ENCODE data around the gene SLC17A3. TPM values are rescaled to one million over a fixed set of nuclear protein-coding genes. Genes with fewer than 3 reads are reported as not detected.

Gene SLC17A3
- total RNA-seq, 1 donor = not detected

DNA sequence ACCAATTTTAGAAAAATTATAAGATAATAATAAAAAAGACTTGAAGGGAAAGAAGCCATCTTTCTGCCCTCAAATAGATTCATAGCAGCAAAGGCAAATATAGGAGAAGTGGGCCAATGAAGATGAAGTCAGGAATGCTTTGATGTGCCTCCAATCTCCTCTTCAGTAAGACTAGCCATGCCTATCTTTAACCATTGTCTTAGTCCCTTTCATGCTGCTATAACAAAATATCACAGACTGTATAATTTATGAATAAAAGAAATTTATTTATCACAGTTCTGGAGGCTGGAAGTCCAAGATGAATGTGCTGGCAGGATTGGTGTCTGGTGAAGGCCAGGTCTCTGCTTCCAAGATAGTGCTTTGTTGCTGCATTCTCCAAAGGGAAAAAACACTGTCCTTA, 18.8 kb upstream of the SLC17A3 start:
- DNase-seq (ENCODE audit: low read depth in 2 of 3, low spot score in 2 of 3) = no peak

GRCh38 chr6:25889877-25890853, 16.1 kb upstream of the SLC17A3 start:
- peak in 2 of 3 donors; percentile 29 to 60 for DNase-seq (ENCODE audit: low read depth in 2 of 3, low spot score in 2 of 3)

- DNase-seq (ENCODE audit: low read depth in 2 of 3, low spot score in 2 of 3) = no peak
Observed at GRCh38 chr6:25888626-25889025, 14.6 kb upstream of the SLC17A3 start.

- DNase-seq (ENCODE audit: low read depth in 2 of 3, low spot score in 2 of 3) = no peak
Observed at GRCh38 chr6:25886066-25886465, 12.0 kb upstream of the SLC17A3 start.

GRCh38 chr6:25883991-25884390, 9.9 kb upstream of the SLC17A3 start:
- no peak for DNase-seq (ENCODE audit: low read depth in 2 of 3, low spot score in 2 of 3)

DNA sequence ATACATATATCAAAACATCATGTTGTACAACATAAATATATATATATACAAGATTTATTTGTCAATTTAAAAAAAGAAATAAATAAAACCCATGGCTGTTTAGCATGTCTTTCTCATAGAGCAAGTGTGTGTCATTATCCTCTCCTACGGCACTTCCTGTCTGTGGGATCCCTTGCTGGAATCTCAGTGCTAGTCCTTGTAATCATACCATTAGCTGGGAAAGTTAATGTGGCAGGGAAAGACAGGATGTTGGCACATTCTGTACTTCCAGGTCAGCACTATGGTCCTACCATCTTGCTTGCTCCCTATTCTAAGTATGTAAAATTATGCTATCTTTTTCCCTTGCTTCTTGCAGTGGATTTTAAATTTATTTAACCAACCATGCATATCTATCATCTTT, 9.5 kb upstream of the SLC17A3 start:
- DNase-seq (ENCODE audit: low read depth in 2 of 3, low spot score in 2 of 3) = no peak

DNA sequence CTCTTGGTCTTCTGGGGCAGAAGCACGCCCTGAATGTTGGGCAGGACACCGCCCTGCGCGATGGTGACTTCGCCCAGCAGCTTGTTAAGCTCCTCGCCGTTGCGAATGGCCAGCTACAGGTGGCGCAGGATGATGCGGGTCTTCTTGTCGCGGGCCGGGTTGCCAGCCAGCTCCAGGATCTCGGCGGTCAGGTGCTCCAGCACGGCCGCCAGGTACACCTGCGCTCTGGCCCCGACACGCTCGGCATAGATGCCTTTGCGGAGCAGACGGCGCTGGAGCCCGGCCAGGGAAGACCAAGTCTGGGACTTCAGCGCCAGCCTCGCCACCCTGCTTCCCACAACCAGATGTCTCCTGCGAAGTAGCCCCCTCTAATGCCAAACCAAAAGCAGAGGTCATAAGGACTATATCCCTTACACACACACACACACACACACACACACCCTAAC, 8.0 kb upstream of the SLC17A3 start:
- DNase-seq (ENCODE audit: low read depth in 2 of 3, low spot score in 2 of 3) = peak in 1 of 3 donors; percentile 83

GRCh38 chr6:25880601-25881000, 6.6 kb upstream of the SLC17A3 start:
- no peak for DNase-seq (ENCODE audit: low read depth in 2 of 3, low spot score in 2 of 3)

- DNase-seq (ENCODE audit: low read depth in 2 of 3, low spot score in 2 of 3) = no peak
Observed at GRCh38 chr6:25878721-25879322, 4.8 kb upstream of the SLC17A3 start.

GRCh38 chr6:25875926-25876602, 2.0 kb upstream of the SLC17A3 start:
- no peak for DNase-seq (ENCODE audit: low read depth in 2 of 3, low spot score in 2 of 3)

GRCh38 chr6:25875563-25875905, 1.5 kb upstream of the SLC17A3 start:
- no peak for DNase-seq (ENCODE audit: low read depth in 2 of 3, low spot score in 2 of 3)

- DNase-seq (ENCODE audit: low read depth in 2 of 3, low spot score in 2 of 3) = no peak
Observed at GRCh38 chr6:25874822-25875562, 949 bp upstream of the SLC17A3 start.

GRCh38 chr6:25872814-25873213, 1.2 kb downstream of the SLC17A3 start:
- no peak for DNase-seq (ENCODE audit: low read depth in 2 of 3, low spot score in 2 of 3)

GRCh38 chr6:25869840-25870239, 4.2 kb downstream of the SLC17A3 start:
- DNase-seq (ENCODE audit: low read depth in 2 of 3, low spot score in 2 of 3) = no peak

DNA sequence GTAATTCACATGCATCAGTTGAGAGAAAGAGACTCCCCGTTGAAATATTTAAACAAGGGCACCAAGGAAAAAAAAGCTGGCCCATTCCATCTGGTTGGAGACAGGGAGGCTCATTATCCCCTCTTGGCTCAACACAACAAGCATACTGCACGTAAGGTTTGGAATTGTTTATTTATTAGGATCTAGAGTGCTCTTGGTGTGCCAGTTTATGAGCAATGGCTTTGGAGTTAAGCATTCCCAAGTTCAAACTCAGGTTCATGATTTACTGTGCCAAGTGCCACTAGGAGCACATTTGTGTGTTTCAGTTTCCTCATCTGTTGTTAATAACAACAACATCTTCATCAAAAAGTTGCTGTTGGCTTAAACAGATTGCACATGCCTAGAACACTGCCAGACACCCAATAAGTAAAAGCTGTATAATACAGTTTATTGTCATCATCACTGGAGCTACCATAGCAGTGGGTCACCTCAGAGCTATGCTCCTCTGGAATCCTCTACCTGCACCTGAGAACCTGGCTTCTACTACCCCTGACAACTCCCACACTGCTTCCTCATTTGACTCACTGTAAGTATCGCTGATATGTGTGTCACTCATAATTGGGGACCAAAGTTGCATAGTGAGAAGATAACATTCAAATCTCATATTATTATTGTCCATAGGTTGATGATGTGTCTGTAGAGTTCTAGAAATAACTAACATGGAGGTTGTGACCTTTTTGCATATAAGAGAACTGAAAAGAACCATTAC, 5.4 kb downstream of the SLC17A3 start:
- no peak for DNase-seq (ENCODE audit: low read depth in 2 of 3, low spot score in 2 of 3)

GRCh38 chr6:25866011-25866410, 8.0 kb downstream of the SLC17A3 start:
- peak in 2 of 3 donors; percentile 27 to 64 for DNase-seq (ENCODE audit: low read depth in 2 of 3, low spot score in 2 of 3)

DNA sequence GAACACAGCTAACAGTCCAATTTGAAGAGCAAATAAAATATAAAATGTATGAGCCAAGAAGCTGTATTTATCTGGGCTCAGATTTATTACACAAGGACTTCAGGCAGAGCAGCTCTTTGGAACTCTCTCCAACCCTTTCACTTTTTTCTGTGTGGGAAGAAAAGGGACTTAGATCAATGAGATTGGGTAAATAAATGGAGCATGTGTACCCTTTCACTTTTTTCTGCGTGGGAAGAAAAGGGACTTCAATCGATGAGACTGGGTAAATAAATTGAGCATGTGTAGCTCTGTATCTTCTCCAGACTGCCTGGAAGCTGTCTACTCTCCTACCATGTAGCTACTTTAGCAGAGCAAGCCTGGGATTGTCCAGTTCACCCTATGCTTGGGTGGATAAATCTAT, 10.7 kb downstream of the SLC17A3 start:
- DNase-seq (ENCODE audit: low read depth in 2 of 3, low spot score in 2 of 3) = no peak

GRCh38 chr6:25862199-25862598, 11.8 kb downstream of the SLC17A3 start:
- DNase-seq (ENCODE audit: low read depth in 2 of 3, low spot score in 2 of 3) = no peak

DNA sequence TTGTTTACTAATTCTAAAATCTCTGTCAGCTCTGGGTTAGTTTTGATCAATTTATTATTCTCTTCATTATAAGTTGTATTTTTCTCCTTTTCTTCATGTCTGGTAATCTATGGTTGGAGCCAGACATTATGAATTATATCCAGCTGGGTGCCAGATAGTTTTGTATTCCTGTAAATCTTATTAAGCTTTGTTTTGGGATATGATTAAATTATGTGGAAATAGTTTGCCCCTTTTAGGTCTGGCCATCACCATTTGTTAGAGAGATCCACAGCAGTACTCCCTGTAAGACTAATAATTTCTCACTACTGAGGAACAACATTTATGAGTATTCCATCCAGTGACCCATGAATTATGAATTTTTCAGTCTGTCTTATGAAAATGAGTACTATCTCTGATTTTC, 21.3 kb downstream of the SLC17A3 start:
- DNase-seq (ENCODE audit: low read depth in 2 of 3, low spot score in 2 of 3) = no peak

GRCh38 chr6:25851961-25852360, 22.1 kb downstream of the SLC17A3 start:
- DNase-seq (ENCODE audit: low read depth in 2 of 3, low spot score in 2 of 3) = no peak
